PC-9 (cell line): ENCODE data around the gene CCDC68.

Experiments
- EZH2 ChIP-seq: fragments of 200-600 bp; sonication (generic); IDR thresholded peaks from 2 replicates; pipeline ENCODE4 v1.8.0; 2017; ENCODE audit warnings: antibody characterized with exemption, low read depth
- TF ChIP-seq, protein P1 (sequence below): fragments of 200-600 bp; sonication (generic); conservative IDR thresholded peaks from 2 replicates; pipeline ENCODE4 v1.6.1; 2017; ENCODE audit warnings: mixed run types, antibody characterized with exemption, mild to moderate bottlenecking, moderate library complexity

DNA sequence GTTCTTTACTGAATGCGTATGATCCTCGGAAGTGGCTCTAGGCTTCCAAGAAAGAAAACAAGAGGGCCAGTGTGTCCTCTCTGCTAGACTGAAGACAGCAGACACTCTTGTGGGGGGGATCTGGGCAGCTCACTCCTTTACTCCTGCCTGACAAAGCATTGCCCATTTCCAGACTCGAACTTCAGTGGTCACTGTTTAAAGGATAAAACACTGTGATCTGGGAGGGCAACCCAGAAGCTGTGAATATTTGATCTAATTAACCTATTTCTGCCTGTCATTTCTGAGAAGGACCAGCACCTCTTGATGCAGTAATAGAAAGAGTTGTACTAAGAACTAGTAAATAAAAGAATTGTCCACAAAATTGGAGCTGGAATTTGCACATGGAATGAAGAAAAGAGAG lies 24.5 kb upstream of the CCDC68 start:
- TF ChIP-seq, protein P1, sequence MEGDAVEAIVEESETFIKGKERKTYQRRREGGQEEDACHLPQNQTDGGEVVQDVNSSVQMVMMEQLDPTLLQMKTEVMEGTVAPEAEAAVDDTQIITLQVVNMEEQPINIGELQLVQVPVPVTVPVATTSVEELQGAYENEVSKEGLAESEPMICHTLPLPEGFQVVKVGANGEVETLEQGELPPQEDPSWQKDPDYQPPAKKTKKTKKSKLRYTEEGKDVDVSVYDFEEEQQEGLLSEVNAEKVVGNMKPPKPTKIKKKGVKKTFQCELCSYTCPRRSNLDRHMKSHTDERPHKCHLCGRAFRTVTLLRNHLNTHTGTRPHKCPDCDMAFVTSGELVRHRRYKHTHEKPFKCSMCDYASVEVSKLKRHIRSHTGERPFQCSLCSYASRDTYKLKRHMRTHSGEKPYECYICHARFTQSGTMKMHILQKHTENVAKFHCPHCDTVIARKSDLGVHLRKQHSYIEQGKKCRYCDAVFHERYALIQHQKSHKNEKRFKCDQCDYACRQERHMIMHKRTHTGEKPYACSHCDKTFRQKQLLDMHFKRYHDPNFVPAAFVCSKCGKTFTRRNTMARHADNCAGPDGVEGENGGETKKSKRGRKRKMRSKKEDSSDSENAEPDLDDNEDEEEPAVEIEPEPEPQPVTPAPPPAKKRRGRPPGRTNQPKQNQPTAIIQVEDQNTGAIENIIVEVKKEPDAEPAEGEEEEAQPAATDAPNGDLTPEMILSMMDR: no peak
- no peak for TF ChIP-seq EZH2
